GM18499 (cell line): ENCODE measurements around the gene HPN.
"Not testable (repeated sequence)": the region's sequence is repeated elsewhere in the genome, so short reads cannot be mapped to it uniquely, and the experiment has no call there.

Experiments used
- ATAC-seq: cut with Tn5 transposase; IDR thresholded peaks from one replicate; pipeline ENCODE4 v1.9.1; 2021; ENCODE audit warnings: moderate number of reproducible peaks; ENCODE audit not compliant: insufficient read depth, unreplicated experiment

The HPN gene

DNA sequence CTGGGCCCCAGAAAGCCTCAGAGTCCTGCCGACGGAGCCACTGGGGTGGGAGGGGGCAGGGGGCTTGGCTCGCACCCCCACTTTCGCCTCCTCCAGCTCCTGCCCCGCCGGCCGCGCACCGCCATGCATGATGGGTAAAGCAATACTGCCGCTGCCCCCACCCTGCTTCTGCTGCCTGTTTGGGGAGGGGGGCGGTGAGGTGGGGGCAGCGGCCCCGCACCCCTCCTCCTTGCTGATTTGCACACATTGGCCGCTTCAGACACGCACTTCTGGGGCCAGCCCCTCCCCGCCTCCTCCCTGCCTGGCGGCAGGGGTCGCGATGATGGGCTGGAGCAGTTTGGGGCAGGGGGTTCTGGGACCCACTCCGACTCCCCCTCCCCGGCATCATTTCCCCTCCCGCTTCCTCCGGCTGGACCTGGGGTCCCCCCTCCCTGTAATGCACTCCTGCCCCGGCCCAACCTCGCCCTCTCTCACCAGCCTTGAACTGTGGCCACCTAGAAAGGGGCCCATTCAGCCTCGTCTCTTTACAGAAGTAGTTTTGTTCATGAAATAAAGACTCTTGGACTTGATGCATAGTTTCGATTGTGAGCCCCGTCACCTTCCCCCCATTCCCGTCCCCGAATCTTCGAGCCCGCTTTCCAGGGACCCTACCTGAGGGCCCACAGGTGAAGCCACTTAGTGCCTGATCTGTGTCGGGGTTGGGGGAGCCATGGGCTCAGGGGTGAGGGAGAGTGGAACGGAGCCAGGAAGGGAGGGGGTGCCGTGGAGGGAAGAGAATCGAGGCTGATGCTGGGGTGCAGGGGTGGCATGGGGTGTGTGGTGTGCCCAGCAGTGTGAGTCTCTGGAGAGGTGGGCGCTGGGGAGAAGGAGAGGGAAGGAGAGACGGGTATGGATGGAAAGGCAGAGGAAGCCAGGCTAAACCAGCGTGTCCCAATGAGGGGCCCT lies 1.4 kb upstream of the HPN start:
- ATAC-seq, result no peak

DNA sequence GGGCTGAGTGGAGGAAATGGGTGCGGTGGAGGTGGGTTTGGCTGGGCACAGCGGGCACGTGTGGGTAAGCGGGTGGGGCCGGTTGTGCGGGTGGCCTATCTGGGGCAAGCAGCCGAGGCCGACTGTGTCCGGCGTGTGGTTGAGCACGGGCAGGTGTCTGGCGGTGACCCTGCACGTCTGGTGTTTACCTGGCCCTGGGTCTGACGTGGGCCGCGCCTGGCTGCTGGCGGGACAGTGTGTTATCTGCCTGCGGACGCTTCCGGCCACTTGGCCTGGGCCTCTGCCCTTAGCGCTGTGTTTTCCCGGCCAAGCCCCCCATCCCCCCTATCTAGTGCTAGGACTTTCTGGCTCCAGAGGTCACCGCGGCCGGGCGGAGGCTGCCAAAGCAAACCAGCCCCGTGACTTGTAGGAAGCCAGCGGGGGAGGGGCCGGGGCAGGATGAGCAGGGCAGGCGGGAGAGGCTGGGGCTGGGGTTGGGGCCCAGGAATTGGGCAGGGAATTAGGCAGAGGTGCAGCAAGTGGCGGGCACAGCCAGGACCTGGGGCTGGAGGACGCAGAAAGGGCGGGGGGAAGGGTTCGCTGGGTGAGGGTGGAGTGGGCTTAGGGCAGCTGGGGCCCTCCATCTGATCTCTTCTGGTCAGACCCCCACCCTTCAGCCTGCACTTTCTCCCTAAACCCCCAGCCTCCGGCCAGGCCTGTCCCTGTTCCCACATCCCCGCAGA lies 534 bp upstream of the HPN start:
- no peak for ATAC-seq

DNA sequence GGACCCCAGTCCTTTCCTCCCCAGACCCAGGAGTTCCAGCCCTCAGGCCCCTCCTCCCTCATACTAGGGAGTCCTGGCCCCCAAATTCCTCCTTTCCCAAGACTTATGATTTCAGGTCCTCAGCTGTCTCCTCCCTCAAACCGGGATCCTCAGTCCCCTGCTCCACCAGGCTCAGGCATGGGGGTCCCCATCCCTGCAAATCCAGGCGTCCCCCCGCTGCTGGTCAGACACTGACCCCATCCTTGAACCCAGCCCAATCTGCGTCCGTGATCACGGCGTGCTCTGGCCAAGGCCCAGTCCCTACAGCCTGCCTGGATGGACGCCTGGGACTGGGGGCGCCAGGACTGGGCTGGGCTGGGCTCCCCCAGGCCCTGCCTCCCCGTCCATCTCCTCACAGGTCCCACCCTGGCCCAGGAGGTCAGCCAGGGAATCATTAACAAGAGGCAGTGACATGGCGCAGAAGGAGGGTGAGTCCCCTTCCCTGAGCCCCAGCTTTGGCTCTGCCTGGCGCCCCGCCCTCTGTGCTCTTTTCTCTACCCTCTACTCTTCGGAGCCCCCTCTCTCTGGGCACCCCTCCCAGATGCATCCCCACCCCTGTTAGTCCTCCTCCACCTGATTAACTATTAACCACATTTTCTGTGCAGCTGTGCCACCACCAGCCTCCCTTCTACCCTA lies 672 bp downstream of the HPN start:
- no peak for ATAC-seq

DNA sequence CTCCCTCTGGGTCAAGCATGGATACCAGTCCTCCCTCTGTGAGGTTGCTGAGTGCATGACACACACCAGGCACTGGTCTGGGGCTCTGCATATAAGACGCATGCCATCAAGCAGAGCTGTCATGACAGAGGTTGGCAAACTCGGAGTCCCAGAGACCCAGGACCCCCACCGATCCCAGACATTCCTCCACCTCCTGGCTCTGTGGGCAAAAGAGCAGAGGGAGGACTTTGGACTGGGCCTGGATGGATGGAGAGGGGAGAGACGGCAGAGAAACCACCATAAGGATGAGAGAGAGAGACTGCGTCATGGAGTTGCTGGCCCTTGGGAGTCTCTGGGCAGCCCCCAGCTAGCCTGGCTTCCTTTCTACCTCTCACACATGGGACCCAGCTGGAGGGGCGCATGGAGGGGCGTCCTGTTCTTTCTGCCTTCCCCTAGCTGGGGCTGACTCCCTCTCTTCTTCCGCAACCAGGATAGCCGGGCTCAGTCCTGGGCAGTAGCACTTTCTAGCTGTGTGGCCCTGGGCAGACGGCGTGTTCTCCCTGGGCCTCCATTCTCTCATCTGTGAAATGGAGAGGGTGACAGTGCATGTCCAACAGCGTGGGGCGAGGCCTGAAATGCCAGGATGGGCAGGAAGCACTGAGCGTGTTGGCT lies 1.6 kb downstream of the HPN start:
- no peak for ATAC-seq

DNA sequence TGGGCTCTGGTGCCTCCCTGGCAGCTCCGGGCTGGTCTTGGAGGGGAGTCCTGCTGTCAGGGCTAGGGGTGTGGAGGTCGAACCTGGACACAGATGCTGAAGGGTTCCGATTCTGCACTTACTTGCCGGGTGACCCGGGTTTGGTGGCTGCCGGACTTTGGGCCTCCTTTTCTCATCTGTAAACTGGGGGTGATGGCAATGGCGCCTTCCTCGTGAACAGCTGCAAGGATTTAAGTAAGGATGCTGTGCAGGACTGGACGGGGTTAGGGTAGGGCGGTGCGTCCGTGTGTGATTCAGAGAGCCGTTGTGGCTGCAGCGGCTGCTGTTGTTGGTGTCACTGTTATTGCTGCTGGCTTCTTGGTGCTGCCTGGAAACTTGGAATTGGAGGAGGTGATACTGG lies 2.4 kb downstream of the HPN start:
- ATAC-seq, result no peak

DNA sequence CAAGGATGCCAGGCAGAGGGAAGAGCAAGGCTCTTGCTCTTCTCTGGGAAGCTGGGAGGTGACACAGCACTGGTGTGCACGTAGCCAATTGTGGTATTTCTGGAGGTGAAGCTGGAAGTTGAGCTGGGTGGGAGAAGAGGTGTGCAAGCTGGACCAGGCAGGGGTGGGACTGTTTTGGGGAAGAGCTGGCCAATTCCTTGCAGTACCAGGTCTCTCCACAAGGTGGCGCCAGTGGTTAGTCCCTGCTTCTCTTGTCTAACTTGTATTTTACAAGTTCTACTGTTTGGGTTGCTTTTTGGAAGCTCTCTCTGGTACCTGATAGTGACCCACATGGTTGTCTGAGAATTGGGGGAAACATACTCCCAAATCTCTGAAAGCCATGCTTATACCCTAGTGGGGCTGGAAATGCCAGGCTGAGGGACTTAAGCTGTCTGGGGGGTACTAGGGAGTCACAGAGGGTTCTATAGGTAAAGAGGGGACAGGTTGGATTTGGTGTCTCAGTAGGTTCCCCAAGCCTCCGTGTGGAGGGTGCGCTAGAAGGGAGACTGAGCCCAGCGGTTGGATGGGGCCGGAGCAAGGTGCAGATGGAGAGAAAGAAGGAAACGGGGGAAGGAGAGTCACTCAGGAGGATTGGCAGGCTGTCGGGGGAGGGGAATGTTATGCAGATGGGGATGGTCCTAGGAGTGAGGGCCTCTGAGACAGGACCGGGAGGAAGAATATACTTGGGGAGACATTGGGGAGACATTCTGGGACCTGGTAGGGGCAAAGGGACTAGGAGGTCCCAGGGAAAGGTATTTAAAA lies 3.0 kb downstream of the HPN start:
- ATAC-seq, result no peak

DNA sequence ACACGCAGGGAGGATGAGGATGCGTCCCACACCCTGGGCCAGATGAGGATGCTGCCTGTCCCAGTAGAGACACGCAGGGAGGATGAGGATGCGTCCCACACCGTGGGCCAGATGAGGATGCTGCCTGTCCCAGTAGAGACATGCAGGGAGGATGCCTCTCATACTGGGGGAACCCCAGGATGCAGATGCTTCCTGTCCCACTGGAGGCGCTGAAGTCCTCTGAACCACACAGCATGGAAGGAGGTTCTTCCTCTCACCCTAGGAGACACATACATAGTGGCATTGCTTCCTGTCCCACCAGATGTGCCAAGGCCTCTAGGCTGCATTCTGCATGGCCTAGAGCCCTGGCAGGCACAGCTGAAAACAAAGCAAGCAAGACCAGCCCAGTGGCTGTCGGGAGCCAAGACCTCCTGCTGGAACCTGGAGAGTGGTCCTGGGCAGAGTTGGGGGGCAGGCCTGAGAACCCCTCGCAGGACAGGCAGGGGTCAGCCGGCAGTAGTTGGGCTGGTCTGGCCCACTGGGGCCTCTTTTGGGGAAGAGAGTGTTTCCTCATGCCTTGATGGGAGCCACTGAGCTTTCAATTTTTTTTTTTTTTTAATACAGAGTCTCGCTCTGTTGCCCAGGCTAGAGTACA lies 4.3 kb downstream of the HPN start:
- ATAC-seq, result no peak

DNA sequence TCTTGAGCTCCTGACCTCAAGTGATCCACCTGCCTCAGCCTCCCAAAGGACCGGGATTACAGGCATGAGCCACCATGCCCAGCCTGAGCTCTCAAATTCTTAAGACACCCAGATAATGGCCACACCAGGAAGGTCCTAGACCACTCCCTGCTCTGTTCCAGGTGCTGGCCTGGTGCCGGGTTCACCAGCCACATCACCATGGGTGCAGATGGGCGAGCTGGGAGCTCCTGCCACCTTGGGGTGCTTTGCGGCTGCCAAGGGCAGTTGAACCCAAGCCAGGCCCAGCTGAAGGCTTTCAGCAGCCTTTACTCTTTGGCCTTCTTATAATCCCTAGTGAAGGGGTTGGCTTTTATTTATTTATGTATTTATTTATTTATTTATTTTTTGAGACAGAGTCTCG lies 4.9 kb downstream of the HPN start:
- ATAC-seq, result no peak

DNA sequence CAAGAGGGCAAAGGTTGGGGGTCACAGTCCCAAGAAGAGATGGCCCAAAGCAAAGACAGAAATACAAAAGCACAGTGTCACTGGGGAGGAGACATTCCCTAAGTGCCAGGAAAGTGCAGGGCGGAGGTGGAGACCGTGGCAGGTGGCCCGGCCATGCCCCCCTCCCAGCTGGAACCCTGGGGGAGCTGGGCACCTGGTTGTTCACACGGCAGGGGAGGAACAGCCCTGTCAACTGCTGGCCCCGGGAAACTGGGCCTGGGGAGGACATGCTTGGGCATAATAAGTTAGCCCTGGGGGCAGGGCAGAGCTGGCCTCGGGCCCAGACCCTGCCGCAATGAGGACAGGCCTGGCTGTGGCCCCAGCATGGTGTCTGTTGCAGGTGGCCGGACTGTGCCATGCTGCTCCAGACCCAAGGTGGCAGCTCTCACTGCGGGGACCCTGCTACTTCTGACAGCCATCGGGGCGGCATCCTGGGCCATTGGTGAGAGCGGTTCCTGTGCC lies 7.4 kb downstream of the HPN start:
- ATAC-seq, result no peak

DNA sequence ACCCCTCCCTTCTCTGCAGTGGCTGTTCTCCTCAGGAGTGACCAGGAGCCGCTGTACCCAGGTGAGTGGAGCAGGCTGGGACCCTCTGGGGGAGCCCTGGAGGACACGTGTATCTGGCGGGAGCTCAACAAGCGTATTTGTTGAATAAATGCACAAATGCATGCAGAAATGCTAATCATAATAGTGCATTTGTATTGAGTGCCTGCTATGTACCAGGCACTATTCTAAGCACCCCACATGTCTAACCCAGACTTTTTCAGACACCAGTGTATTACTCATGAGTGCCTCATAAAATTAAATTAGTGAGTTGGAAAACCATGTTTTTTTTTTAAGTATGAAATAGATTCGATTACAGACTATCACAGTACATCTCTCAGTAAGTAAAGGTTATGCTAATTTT lies 7.9 kb downstream of the HPN start:
- ATAC-seq, result no peak

DNA sequence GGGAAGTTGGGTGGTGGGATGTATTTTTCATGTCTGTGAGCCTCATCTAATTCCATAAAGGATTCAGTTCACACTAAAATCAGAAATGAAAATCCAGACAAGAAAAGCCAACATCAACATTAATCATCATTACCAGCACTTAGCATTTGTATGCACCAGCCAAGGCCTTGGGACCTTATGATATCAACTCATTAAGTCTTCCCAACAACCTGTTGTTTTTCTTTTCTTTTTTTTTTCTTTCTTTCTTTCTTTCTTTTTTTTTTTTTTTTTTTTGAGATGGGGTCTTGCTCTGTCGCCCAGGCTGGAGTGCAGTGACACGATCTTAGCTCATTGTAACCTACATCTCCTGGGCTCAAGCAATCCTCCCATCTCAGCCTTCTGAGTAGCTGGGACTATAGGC lies 9.1 kb downstream of the HPN start:
- not testable (repeated sequence) for ATAC-seq

DNA sequence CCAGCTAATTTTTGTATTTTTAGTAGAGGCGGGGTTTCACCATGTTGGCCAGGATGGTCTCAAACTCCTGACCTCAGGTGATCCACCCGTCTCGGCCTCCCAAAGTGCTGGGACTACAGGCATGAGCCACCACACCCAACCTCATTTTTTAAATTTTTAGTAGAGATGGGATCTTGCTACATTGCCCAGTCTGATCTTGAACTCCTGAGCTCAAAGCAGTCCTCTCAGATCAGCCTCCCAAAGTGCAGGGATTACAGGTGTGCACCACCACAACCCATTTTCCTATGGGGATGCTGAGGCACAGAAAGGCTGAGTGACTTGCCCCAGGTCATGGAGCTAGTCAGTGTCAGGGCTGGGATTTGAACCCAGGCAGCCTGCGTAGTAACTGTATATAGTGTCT lies 9.7 kb downstream of the HPN start:
- ATAC-seq, result not testable (repeated sequence)

DNA sequence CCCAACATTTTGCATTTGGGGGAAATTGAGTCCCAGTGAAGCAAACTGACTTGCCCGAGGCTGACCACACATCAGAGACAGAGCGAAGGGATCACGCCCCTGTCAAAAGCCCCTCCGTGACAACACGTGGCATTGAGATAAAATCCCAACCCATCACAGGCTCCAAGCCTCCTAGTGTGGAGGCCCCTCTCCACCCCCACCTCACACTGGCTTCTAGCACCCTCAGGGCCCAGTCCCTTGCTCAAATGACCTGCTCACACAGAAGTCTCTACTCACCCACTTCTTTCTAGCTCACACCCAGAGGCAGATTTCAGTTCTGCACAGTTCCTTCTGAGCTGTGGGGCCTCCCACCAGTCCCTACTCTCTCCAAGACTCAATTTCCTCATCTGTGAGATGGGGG lies 10.3 kb downstream of the HPN start:
- ATAC-seq, result no peak

DNA sequence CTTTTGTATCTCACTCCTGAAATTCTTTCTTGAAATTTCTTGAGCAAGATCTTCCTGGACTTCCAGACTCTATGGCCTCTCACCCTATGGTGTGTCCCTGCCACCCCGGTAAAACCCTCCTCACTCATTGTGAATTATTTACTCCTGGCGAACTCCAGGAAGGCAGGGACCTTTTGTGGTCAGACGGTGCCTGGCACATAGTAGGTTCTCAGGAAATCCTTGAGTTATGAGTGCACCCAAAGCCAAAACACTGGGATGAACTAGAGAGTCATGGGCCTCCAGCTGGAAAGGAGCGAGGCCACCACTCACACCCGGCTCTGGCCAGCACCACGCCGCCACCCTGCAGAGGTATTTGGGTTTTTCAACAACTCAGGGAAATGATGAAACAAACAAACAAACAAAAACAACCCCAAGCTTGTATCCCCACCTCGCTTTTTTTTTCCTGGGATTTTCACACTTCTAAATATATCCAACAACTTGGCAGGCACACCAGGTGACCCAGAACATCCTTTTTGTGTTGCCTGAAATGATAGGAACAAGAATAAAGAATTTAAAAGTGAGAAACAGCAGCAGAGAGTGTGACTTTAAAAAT lies 11.2 kb downstream of the HPN start:
- no peak for ATAC-seq

DNA sequence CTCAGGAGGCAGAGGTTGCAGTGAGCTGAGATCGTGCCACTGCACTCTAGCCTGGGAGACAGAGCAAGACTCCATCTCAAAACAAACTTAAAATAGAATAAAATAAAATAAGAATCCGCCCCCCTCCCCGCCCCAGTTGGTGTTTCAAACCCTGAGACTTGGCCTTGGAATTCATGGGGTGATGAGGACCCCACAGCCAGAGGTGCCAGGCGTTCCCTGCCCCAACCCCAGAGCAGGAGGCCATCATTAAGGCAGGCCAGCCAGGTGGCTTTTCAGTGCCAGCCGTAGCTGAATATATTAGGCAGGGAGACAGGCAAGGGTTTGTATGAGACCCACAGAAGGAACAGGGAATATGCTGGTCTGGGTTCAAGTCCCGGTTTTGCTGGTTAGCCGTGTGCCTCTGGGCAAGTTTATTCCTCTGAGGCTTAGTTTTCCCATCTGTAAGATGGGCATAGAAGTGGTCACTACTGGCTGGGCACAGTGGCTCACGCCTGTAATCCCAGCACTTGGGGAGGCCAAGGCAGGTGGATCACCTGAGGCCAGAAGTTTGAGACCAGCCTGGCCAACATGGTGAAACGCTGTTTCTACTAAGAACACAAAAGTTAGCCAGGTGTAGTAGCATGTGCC lies 12.3 kb downstream of the HPN start:
- ATAC-seq, result no peak

DNA sequence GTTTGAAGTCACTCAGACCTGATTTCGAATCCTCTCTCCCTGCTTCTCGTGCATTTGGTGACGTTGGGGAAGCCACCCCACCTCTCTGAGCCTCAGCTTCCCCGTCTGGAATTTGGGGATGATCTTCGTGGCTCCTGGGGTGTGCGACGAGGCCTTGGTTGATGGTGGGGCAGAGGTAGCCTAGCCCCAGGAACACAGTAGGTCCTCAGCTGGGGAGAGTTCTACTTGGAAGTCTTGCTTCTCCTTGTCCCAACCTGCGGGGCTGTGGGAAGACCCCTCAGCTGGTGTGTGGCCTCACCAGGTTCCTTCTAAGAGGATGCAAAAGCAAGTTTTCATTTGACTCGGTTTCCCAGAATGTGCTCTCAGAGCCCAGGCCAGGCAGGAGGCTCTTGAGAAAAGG lies 13.1 kb downstream of the HPN start:
- ATAC-seq, result no peak

DNA sequence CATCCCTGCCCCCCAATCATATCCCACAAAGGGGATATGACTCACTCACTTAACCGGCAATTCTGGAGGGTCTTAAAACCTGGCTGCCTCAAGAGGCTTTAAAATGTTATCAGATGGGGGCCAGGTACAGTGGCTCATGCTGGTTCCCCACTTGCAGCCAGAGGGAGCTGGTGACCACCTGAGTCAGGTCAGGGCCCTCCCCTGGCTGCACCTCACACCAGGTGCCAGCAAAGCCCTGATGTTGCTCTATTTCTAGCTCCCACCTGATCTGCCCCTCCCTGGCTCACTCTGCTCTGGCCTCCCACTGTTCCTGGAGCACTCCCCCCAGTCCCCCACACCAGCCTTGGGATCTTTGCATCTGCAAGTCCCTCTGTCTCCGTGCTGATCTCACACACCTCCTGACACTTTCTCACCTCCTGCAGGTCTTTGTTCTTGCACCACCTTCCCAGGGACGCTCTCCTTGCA lies 14.2 kb downstream of the HPN start:
- ATAC-seq, result no peak

DNA sequence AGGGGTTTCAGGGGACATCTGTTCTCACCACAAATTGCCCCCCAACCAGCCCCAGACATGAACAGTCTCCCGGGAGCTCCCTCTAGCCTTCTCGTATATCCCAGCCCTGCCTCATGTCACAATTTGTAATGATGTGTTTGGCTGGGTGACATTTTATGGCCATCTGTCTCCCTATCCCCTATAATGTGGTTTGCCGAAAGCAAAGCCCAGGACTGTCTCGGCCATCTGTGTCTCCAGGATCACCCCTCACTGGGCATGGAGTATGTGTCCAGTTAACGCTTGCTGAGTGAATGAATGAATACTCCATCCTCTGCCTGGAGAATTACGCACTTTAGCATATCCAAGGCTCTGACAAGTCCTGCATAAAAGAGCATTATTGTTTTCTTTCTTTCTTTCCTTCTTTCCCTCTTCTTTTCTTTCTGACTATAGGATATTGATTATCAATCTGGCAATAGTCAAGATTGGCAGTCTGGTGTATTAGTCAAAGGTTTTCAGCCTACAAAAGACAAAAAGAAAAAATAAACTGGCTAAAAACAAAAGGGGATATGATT lies 15.1 kb downstream of the HPN start:
- ATAC-seq, result no peak
